Body of pancreas (tissue), 4 donors: Measurements from ENCODE around the gene CDA. TPM values are rescaled to one million over a fixed set of nuclear protein-coding genes. Genes with fewer than 3 reads are reported as not detected.

Experiments
- ATAC-seq: fragments of 150-250 bp; one replicate; pipeline ENCODE4 v1.9.1; 2016
- DNase-seq, 4 donors: peaks; one replicate each; pipeline ENCODE4 v3.0.0-alpha.2; 2019
- H3K27ac ChIP-seq, 4 donors: fragments of 200-600 bp; sonication (generic); 1 replicate in 3 of 4; 2 replicates in 1 of 4; pipeline versions ENCODE4 v1.5.1 to v1.6.1; 2016 to 2019; ENCODE audit warnings: mild to moderate bottlenecking in 1 of 4, mixed read lengths in 1 of 4, moderate library complexity in 1 of 4
- H3K27me3 ChIP-seq, 2 donors: fragments of 200-600 bp; sonication (generic); one replicate each; pipeline ENCODE4 v1.6.0; 2016; ENCODE audit warnings: mild to moderate bottlenecking in 1 of 2
- H3K36me3 ChIP-seq, 2 donors: fragments of 200-600 bp; sonication (generic); replicated peaks in 1 of 2; 2 replicates each; pipeline ENCODE4 v1.5.1; 2016; ENCODE audit warnings: low read depth in 2 of 2; ENCODE audit not compliant: insufficient read depth in 1 of 2
- H3K4me1 ChIP-seq: fragments of 200-600 bp; sonication (generic); one replicate; pipeline ENCODE4 v1.6.0; 2016
- H3K4me3 ChIP-seq, 2 donors: fragments of 200-600 bp; sonication (generic); 1 replicate in 1 of 2; 2 replicates in 1 of 2; pipeline ENCODE4 v1.5.1; 2016 to 2019
- H3K9me3 ChIP-seq, 3 donors: fragments of 200-600 bp; sonication (generic); 1 replicate in 2 of 3; 2 replicates in 1 of 3; pipeline ENCODE4 v1.5.1; 2016
- CTCF ChIP-seq, 7 experiments: fragments of 450-650 bp in 4 of 7; fragments of 200-600 bp in 3 of 7; sonication (generic) in 3 of 7; IDR thresholded peaks; one replicate each; pipeline ENCODE4 v1.5.1; 2016 to 2019; ENCODE audit warnings: antibody characterized with exemption in 7 of 7
- POLR2A ChIP-seq, 3 donors: fragments of 450-650 bp; IDR thresholded peaks; one replicate each; pipeline ENCODE4 v1.6.1; 2016; ENCODE audit warnings: antibody characterized with exemption in 3 of 3, mild to moderate bottlenecking in 2 of 3
- WGBS, 2 donors: methylation state at CpG; one replicate each; pipeline ENCODE4 v1.1.5; 2017; 5-methylcytosine and 5-hydroxymethylcytosine counted together
- intact Hi-C: fragments of 100-400 bp; cut with DNase I; formaldehyde crosslinking; loops from one replicate; pipeline ENCODE4 v1.15.1; 2023
- total RNA-seq, 2 donors: library from RNA; depleted of rRNA; stranded (reverse); fragments of >200 nt; gene quantifications; one replicate each; pipeline ENCODE4 v1.1.0, GENCODE V29; 2016

The CDA gene
- total RNA-seq, 2 donors from 2014 or later, result not detected

GRCh38 chr1:20657024-20657423, 68.1 kb downstream of the CDA start:
- Histone ChIP-seq H3K27ac (no peak overlapping the region), H3K9me3 (no peaks in the 10 kb centered on the region), H3K4me1 (peaks cover 33% of the 10 kb centered on the region), H3K4me3 (no peak overlapping the region), H3K27me3 (no peaks in the 10 kb centered on the region), H3K36me3 (peaks cover 12 to 36% of the 10 kb centered on the region in 2 donors)
- TF ChIP-seq POLR2A (IDR thresholded peaks at IDR 0.05) (no peak), CTCF (IDR thresholded peaks at IDR 0.05) (no peak)
- ATAC-seq, result no peak
- intact Hi-C loops, result no loop called here
- 64 to 78% methylated on average over 12 of the region's 12 CpGs for WGBS, 2 donors
- DNase-seq, result no peak

- ATAC-seq (no peak), DNase-seq (no peak)
- Histone ChIP-seq H3K36me3 (peaks cover 7 to 24% of the 10 kb centered on the region in 2 donors), H3K4me3 (no peak overlapping the region), H3K27ac (no peak overlapping the region), H3K27me3 (no peaks in the 10 kb centered on the region), H3K9me3 (no peaks in the 10 kb centered on the region), H3K4me1 (peaks cover 39% of the 10 kb centered on the region)
- intact Hi-C loops, result no loop called here
- WGBS, 2 donors, result 48 to 65% methylated on average over 14 to 16 of the region's 16 CpGs
- no peak for TF ChIP-seq CTCF (IDR thresholded peaks at IDR 0.05)
- TF ChIP-seq POLR2A (IDR thresholded peaks at IDR 0.05), result no peak
Measured at GRCh38 chr1:20658166-20658915, 69.4 kb downstream of the CDA start.

GRCh38 chr1:20660363-20660762, 71.5 kb downstream of the CDA start:
- TF ChIP-seq CTCF (IDR thresholded peaks at IDR 0.05), result no peak
- TF ChIP-seq POLR2A (IDR thresholded peaks at IDR 0.05), result no peak
- H3K36me3 ChIP-seq, result peaks cover 0 to 9% of the 10 kb centered on the region in 2 donors
- peaks cover 39% of the 10 kb centered on the region for H3K4me1 ChIP-seq
- no peaks in the 10 kb centered on the region for H3K9me3 ChIP-seq
- H3K27me3 ChIP-seq, result no peaks in the 10 kb centered on the region
- peak overlapping the region in 2 of 4 donors; percentile 80 to 84 for H3K27ac ChIP-seq
- peak overlapping the region; percentile 91 to 98 for H3K4me3 ChIP-seq
- ATAC-seq (no peak), DNase-seq (no peak)
- WGBS, 2 donors, result 0 to 5% methylated on average over 3 of the region's 3 CpGs
- intact Hi-C loops, result no loop called here

GRCh38 chr1:20660847-20661206, 71.9 kb downstream of the CDA start:
- Histone ChIP-seq H3K4me1 (peaks cover 39% of the 10 kb centered on the region), H3K36me3 (peaks cover 0 to 5% of the 10 kb centered on the region in 2 donors), H3K9me3 (no peaks in the 10 kb centered on the region), H3K4me3 (peak overlapping the region; percentile 91 to 98), H3K27me3 (no peaks in the 10 kb centered on the region), H3K27ac (peak overlapping the region in 2 of 4 donors; percentile 80 to 84)
- intact Hi-C loops, result no loop called here
- DNase-seq (no peak), ATAC-seq (no peak)
- WGBS, 2 donors, result 0 to 1% methylated on average over 16 to 20 of the region's 20 CpGs
- TF ChIP-seq POLR2A (IDR thresholded peaks at IDR 0.05), result no peak
- TF ChIP-seq CTCF (IDR thresholded peaks at IDR 0.05), result no peak
